Measurements from ENCODE around the gene CCDC124.

The CCDC124 gene

GRCh38 chr19:17933414-17934129 is 757 bp downstream of the CCDC124 start:
- DNase-seq (ENCODE audit: low spot score): no peak

- no peak for DNase-seq (ENCODE audit: low spot score)
Observed at GRCh38 chr19:17936379-17936778, 3.6 kb downstream of the CCDC124 start.

- no peak for DNase-seq (ENCODE audit: low spot score)
Observed at GRCh38 chr19:17937371-17937900, 4.6 kb downstream of the CCDC124 start.

DNA sequence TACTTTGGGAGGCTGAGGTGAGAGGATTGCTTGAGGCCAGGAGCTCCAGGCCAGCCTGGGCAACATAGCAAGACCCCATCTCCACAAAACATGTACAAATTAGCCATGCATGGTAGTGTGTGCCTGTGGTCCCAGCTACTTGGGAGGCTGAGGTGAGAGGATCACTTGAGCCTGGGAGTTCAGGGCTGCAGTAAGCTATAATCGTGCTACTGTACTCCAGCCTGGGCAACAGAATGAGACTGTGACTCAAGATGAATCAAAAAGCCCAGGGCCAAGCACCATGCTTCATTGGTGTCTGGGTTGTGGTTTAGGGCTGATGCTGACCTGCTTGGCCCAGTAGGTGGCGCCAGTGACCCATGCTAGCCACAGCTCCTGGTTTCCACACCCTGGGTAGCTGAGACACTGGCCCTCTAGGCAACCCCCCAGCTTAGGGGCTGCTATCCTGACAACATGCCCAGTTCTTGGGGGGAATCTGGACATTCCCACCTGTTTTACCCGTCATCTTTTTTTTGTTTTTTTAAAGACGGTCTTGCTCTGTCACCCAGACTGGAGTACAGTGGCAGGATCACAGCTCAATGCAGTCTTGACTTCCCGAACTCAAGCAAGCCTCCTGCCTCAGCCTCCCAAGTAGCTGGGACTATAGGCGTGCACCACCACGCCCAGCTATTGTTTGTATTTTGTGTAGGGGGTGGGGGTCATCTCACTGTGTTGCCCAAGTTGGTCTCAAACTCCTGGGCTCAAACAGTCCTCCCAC is 5.5 kb downstream of the CCDC124 start:
- DNase-seq (ENCODE audit: low spot score): peak; percentile 95

DNA sequence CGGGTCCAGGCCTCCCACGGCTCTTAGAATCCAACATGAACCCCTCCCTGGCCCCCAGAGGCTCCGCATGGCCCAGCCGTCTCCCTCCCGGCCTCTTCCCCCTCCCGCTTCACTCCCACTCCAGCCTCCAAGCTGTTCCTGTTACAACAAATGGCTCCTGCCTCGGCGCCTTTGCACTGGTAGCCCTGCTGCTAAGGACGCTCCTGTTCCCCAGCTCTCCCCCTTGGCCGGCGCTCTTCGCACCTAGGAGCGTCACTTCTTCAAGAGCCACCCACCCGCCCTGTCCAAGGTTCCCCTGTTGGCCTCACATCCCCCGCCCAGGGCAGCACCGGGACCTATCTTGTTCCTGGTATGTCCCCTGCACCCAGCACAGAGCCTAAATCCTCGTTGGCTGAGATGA is 9.4 kb downstream of the CCDC124 start:
- DNase-seq (ENCODE audit: low spot score): no peak

- no peak for DNase-seq (ENCODE audit: low spot score)
Observed at GRCh38 chr19:17942582-17943273, 9.9 kb downstream of the CCDC124 start.

- DNase-seq (ENCODE audit: low spot score): no peak
Observed at GRCh38 chr19:17943274-17944221, 10.7 kb downstream of the CCDC124 start.

GRCh38 chr19:17944301-17944700 is 11.5 kb downstream of the CCDC124 start:
- DNase-seq (ENCODE audit: low spot score): peak; percentile 84

GRCh38 chr19:17946965-17947784 is 14.4 kb downstream of the CCDC124 start:
- no peak for DNase-seq (ENCODE audit: low spot score)

GRCh38 chr19:17947815-17948513 is 15.1 kb downstream of the CCDC124 start:
- DNase-seq (ENCODE audit: low spot score): peak; percentile 100

GRCh38 chr19:17948514-17948900 is 15.7 kb downstream of the CCDC124 start:
- DNase-seq (ENCODE audit: low spot score): no peak

DNA sequence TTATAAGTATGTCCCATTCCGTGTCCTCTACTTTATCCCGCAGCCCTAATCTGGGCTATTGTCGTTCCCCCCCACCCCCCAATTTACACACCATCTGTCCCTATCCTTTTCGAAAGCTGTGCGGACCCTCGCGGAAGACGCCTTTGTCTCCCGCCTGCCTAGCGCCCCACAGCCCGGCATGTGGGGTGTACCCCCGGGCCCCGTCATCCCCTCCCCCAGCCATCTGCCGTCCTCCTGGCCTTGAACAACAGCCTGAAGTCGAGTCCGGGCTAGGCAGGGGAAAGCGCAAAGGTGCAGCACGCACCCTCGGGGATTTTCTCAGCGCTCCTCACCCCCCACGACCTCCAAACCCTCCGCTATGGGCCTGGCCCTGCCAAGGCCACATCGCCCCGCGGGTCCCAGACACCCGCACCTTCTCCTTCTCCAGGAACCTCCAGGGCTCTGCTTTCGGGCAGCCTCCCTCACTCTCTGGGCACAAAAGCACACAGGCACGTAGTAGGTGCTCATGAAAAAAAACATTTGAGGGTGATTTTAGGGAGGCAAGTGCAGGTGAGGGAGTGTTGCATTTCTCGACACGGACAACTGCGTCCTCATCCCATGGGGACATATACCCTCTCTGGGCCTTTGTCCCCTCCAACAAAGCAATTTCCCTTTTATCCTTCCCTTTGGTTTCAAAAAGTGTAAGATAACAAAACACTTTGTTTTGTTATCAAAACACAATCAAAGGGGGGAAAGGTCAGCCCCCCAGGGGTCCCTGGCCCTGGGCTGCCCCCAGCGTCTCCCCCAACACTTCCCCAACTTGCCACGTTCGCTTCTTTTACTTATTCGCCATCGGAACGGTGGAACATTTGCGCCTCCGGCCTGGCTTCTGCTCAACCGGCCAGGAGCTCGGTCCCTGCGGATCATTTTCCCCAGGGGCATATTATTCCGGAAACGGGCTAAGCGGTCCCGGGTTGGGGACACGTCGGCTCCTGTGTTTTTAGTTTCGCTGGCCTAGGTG is 16.4 kb downstream of the CCDC124 start:
- DNase-seq (ENCODE audit: low spot score): no peak

DNA sequence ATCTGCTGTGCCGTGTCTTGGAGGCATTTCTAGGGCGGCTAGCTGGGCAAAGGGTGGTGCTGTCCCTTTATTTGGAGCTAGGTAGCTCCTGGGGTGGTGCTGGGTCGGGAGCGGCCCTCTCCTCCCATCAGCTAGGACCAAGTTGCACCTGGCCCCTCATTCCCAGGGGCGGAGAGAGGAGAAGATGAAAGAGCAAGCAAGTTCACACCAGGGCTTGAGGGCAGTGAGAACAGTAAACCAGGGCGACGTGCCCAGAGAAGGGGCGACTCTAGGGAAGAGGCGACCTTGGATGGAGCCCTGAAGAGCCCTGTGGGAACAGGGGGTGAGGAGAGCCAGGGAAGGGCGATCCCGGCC is 17.1 kb downstream of the CCDC124 start:
- no peak for DNase-seq (ENCODE audit: low spot score)

- DNase-seq (ENCODE audit: low spot score): no peak
Observed at GRCh38 chr19:17950310-17951156, 17.7 kb downstream of the CCDC124 start.

DNA sequence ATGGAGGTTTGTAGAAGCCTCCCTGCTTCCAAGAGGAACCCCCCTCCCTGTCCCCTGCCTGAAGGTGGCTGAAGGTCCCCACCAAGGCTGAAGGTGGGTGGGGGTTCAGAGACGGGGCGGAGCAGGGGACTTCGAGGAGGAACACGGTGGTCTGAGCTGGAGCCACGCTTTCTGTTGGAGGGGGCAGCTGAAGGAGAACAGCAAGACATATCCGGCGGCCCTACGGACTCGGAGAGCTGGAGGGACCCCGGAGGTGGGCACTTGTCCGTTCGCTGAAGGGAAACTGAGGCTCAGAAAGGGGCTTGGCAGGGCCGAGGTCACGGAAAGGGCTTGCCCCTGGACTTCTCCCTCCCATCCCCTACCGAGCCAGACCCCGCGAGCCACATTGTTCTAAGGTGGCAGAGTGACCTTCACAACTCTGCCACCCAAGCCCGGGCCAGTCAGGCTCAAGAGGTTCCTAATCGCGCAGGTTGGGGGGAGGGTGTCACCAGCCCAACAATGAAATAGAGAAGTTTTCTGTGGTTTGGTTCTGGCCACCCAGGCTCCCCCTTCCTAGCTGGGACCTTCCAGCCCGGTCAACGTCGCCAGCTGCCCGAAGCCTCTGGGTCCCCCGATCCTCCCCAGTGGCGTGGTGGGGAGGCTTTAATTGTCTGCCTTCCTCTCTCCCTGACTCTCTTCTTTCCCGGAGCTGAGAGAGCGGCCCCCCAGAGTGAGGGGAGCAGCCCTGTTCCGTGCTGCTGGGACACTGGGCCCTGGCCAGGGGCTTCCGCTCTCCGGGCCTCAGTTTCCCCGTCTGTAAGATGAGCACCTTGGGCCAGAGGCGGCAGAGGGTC is 18.6 kb downstream of the CCDC124 start:
- DNase-seq (ENCODE audit: low spot score): no peak

- no peak for DNase-seq (ENCODE audit: low spot score)
Observed at GRCh38 chr19:17951990-17952976, 19.5 kb downstream of the CCDC124 start.
